T-cell (primary cell): ENCODE data around the gene TCFL5. TPM values are rescaled to one million over a fixed set of nuclear protein-coding genes. Genes with fewer than 3 reads are reported as not detected.

Source experiments
- ATAC-seq, 4 experiments: fragments of 200-7000 bp in 3 of 4; fragments of 150-1000 bp in 1 of 4; cut with Tn5 transposase; replicated peaks in 1 of 4; 1 replicate in 3 of 4; 2 replicates in 1 of 4; pipeline ENCODE4 v1.10.0; 2021; ENCODE audit warnings: moderate library complexity in 3 of 4, mild to moderate bottlenecking in 2 of 4, moderate number of reproducible peaks in 1 of 4
- CTCF ChIA-PET, 2 donors: fragments of 300-600 bp; sonication (Branson Sonifier 250); formaldehyde crosslinking; loops; one replicate each; lab custom pipeline; 2022; ENCODE audit warnings: antibody characterized with exemption in 2 of 2; lab: Charles Lee
- POLR2A ChIA-PET, 2 donors: fragments of 300-600 bp; sonication (Branson Sonifier 250); formaldehyde crosslinking; loops; one replicate each; lab custom pipeline; 2022; ENCODE audit warnings: antibody characterized with exemption in 2 of 2; lab: Charles Lee
- DNase-seq, 35 experiments: peaks; one replicate each; pipeline versions ENCODE4 v3.0.0 to v3.0.0-alpha.2; 2013 to 2023
- H3K27ac ChIP-seq: one replicate; pipeline ENCODE4 v1.5.1; 2013; ENCODE audit warnings: low read length
- H3K27me3 ChIP-seq, 2 experiments: replicated peaks in 1 of 2; 1 replicate in 1 of 2; 2 replicates in 1 of 2; pipeline versions ENCODE4 v1.6.1 to v1.7.0; 2013; ENCODE audit warnings: low read length in 1 of 2, mixed read lengths in 1 of 2; ENCODE audit not compliant: control insufficient read depth in 2 of 2, insufficient read depth in 2 of 2; ENCODE audit errors: extremely low read depth in 1 of 2
- H3K36me3 ChIP-seq, 2 donors: 1 replicate in 1 of 2; 2 replicates in 1 of 2; pipeline versions ENCODE4 v1.6.1 to v1.7.0; 2013; ENCODE audit warnings: low read length in 1 of 2; ENCODE audit not compliant: control insufficient read depth in 2 of 2, insufficient read depth in 1 of 2; ENCODE audit errors: extremely low read depth in 1 of 2
- H3K4me1 ChIP-seq, 2 experiments: 1 replicate in 1 of 2; 2 replicates in 1 of 2; pipeline versions ENCODE4 v1.6.1 to v1.7.0; 2013; ENCODE audit warnings: low read length in 2 of 2, mixed read lengths in 1 of 2; ENCODE audit not compliant: insufficient read depth in 2 of 2, control insufficient read depth in 1 of 2; ENCODE audit errors: extremely low read depth in 1 of 2
- H3K4me3 ChIP-seq, 2 donors: 1 replicate in 1 of 2; 2 replicates in 1 of 2; pipeline versions ENCODE4 v1.5.1 to v1.7.0; 2013; ENCODE audit warnings: mild to moderate bottlenecking in 2 of 2, low read length in 1 of 2, moderate library complexity in 1 of 2; ENCODE audit not compliant: control insufficient read depth in 1 of 2; ENCODE audit errors: extremely low read depth in 1 of 2
- H3K9me3 ChIP-seq: 2 replicates; pipeline ENCODE4 v1.7.0; 2013
- H3K27ac Mint-ChIP-seq, 2 donors: one replicate each; pipeline ENCODE4 v1.8.0; 2020 to 2021; ENCODE audit warnings: mild to moderate bottlenecking in 2 of 2, mixed read lengths in 2 of 2
- H3K27me3 Mint-ChIP-seq, 2 donors: one replicate each; pipeline ENCODE4 v1.8.0; 2021 to 2022; ENCODE audit warnings: mixed read lengths in 2 of 2
- H3K36me3 Mint-ChIP-seq: one replicate; pipeline ENCODE4 v1.8.0; 2021; ENCODE audit warnings: mixed read lengths
- H3K4me1 Mint-ChIP-seq, 3 donors: one replicate each; pipeline ENCODE4 v1.8.0; 2020 to 2022; ENCODE audit warnings: mixed read lengths in 3 of 3, mild to moderate bottlenecking in 1 of 3
- H3K4me3 Mint-ChIP-seq, 3 donors: one replicate each; pipeline ENCODE4 v1.8.0; 2020 to 2022; ENCODE audit warnings: mild to moderate bottlenecking in 3 of 3, mixed read lengths in 3 of 3, moderate library complexity in 3 of 3
- H3K9me3 Mint-ChIP-seq, 3 donors: one replicate each; pipeline ENCODE4 v1.8.0; 2020 to 2022; ENCODE audit warnings: mixed read lengths in 3 of 3
- WGBS: methylation state at CpG from one replicate; pipeline ENCODE4 v1.1.5; 2013; ENCODE audit warnings: missing lambda C conversion rate; ENCODE audit not compliant: insufficient coverage; 5-methylcytosine and 5-hydroxymethylcytosine counted together
- total RNA-seq, 35 experiments: library from RNA in 6 of 35; stranded (reverse) in 6 of 35; fragments of 120-200 nt in 1 of 35; gene quantifications; one replicate each; pipeline versions ENCODE4 v1.2.1 to v1.2.4 and lab custom pipeline; 2013 to 2026

The TCFL5 gene
- total RNA-seq, 5 donors from 2014 or later (not counting 1 experiment from before 2014, with no cell fraction given): 5.0 to 12.7 (median 8.5) TPM

DNA sequence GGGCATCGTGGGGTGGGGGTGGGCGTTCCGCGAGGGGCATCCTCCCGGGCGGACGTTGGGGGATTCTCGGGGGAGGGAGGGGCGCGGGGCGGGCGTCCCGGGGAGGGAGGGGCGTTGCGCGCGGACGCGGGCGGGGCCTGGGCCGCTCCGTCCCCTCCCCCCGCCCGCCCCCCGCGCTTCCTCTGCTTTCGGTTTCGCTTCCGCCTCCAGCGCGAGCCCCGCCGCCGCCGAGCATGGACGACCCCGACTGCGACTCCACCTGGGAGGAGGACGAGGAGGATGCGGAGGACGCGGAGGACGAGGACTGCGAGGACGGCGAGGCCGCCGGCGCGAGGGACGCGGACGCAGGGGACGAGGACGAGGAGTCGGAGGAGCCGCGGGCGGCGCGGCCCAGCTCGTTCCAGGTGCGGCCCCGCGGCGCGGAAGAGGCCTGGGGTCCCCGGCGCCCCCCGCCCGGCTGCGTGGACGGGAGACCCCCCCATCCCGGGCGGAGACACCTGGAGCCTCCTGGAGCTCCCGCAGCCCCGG is 56.9 kb downstream of the TCFL5 start, which contains the start of gene OGFR:
OGFR (plus strand) TSS at position 209 of the 528 bp plus-strand sequence; CDS start at position 234, 25 bp downstream.
- WGBS: under 1% methylated on average over 68 of the region's 77 CpGs
- ATAC-seq: peak; percentile 74 to 78 (median 76)

DNA sequence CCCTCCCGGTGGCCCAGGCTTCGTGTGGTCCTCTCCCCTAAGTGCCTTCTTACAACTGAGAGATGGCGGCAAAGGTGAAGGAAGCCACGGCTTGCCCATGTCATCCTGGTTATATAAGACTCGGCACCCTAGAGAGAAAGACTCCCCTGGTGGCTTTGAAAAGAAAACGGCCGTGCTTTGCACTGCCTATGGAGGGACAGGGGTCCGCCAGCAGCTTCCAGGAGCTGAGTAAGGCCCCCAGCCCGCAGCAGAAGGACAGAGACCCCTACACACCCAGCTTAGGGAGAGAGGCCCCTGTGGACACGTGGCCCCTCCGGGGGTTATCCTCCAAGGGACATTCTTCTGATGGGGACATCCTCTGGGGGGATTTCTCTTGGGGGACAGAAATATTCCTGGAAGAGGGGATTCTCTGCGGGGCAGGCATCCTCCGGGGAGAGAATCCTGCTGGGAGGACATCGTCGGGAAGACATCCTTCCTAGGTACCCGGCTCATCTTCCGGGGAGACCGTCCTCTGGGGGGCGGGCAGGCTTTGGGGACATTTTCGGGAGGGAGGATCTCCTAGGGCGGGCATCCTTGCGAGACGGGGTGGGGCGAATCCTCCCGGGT is 57.5 kb downstream of the TCFL5 start:
- DNase-seq (peak in 12 of 35 experiments; percentile 14 to 56 (median 30)), ATAC-seq (peak; percentile 32 to 49 (median 44))
- 21% methylated on average over 12 of the region's 25 CpGs for WGBS
- H3K36me3 ChIP-seq: peaks cover 5 to 38% of the 10 kb centered on the region in 2 donors
- Mint-ChIP-seq H3K4me1 (peaks cover 28 to 34% (median 29%) of the 10 kb centered on the region in 3 donors), H3K36me3 (peaks cover 18% of the 10 kb centered on the region), H3K9me3 (no peaks in the 10 kb centered on the region), H3K27ac (peak overlapping the region; percentile 94 to 98), H3K4me3 (peak overlapping the region; percentile 93 to 95 (median 93)), H3K27me3 (no peaks in the 10 kb centered on the region)
- ChIA-PET POLR2A (interaction anchor here (0.7 to 1.0 kb wide), 3 partner anchors 10 kb away, joined by 3 to 5 read pairs (median 4); no protein-coding TSS in a partner anchor), CTCF (interaction anchor here in 1 of 2 donors (1.7 kb wide), 1 partner anchor 10 kb away, joined by 7 read pairs; no protein-coding TSS in a partner anchor)
- peaks cover 6 to 43% of the 10 kb centered on the region in 2 experiments for H3K4me1 ChIP-seq
- peak overlapping the region; percentile 58 to 67 for H3K4me3 ChIP-seq
- H3K27ac ChIP-seq: peak overlapping the region; percentile 63
- H3K9me3 ChIP-seq: no peaks in the 10 kb centered on the region
- no peaks in the 10 kb centered on the region for H3K27me3 ChIP-seq

More for the DNA sequence above, 56.9 kb downstream of the TCFL5 start, which contains the start of gene OGFR:
- peaks cover 29 to 32% (median 29%) of the 10 kb centered on the region in 3 donors for H3K4me1 Mint-ChIP-seq
- H3K9me3 ChIP-seq: no peaks in the 10 kb centered on the region
- ChIA-PET CTCF (interaction anchor here in 1 of 2 donors (1.0 to 1.7 kb wide), 2 partner anchors 11 to 13 kb away, joined by 4 to 7 read pairs; no protein-coding TSS in a partner anchor), POLR2A (interaction anchor here (0.7 to 0.8 kb wide), 2 partner anchors 10 to 11 kb away, joined by 3 to 4 read pairs; no protein-coding TSS in a partner anchor)
- H3K36me3 ChIP-seq: peaks cover 9 to 38% of the 10 kb centered on the region in 2 donors
- peak within 1 kb of the TSS; percentile 63 for H3K27ac ChIP-seq
- H3K27me3 ChIP-seq: no peaks in the 10 kb centered on the region
- H3K4me1 ChIP-seq: peaks cover 6 to 47% of the 10 kb centered on the region in 2 experiments
- DNase-seq: peak; percentile 40 to 88 (median 63)
- H3K4me3 ChIP-seq: peak within 1 kb of the TSS; percentile 58 to 67
- H3K36me3 Mint-ChIP-seq: peaks cover 16% of the 10 kb centered on the region
- peak within 1 kb of the TSS; percentile 94 to 98 for H3K27ac Mint-ChIP-seq
- H3K27me3 Mint-ChIP-seq: no peaks in the 10 kb centered on the region
- H3K4me3 Mint-ChIP-seq: peak within 1 kb of the TSS; percentile 93 to 96 (median 95)
- no peaks in the 10 kb centered on the region for H3K9me3 Mint-ChIP-seq

DNA sequence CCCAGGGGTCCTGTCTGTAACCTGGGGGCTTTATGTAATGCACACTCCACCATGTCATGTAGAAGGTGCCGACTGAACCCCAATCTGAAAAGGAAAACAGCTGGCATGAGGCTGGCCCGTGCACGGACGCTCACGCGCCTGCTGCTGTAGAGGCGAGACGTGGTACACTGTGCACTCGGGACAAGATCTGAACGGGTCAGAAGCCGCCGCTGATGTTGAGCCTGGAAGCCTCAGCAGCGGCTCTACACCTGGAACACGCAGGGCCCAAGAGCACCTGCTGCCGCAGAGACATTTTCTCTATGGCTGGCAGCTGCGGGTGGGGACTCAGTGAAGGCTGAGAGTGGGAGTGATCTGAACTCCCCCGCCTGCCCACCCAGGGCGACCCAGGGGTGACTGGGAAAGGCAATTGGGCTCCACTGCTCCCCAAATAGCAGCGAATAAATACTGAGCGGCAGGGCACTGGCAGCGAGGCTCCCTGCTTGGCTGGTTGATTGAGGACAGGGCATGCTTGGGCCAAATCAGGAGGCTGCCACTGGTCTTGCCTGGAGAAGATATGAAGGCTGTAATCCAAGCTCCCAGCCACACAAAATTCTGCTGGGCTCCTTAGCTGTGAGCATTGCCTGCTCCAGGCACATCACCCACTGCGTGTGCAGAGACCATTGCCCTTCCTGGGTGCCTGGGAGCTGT is 59.5 kb downstream of the TCFL5 start:
- H3K27ac ChIP-seq: no peak overlapping the region
- H3K4me3 ChIP-seq: no peak overlapping the region
- POLR2A ChIA-PET: no interaction called here
- peaks cover 8 to 39% of the 10 kb centered on the region in 2 experiments for H3K4me1 ChIP-seq
- Mint-ChIP-seq H3K27ac (peak overlapping the region in 1 of 2 donors; percentile 16), H3K4me3 (no peak overlapping the region), H3K4me1 (peaks cover 31 to 37% (median 34%) of the 10 kb centered on the region in 3 donors), H3K27me3 (no peaks in the 10 kb centered on the region), H3K9me3 (no peaks in the 10 kb centered on the region), H3K36me3 (peaks cover 20% of the 10 kb centered on the region)
- CTCF ChIA-PET: interaction anchor here in 1 of 2 donors (0.7 kb wide), 1 partner anchor 255 kb away, joined by 4 read pairs; no protein-coding TSS in a partner anchor
- 97% methylated on average over 19 of the region's 22 CpGs for WGBS
- H3K27me3 ChIP-seq: no peaks in the 10 kb centered on the region
- ATAC-seq (no peak), DNase-seq (no peak)
- H3K36me3 ChIP-seq: peaks cover under 1 to 29% of the 10 kb centered on the region in 2 donors
- H3K9me3 ChIP-seq: no peaks in the 10 kb centered on the region

DNA sequence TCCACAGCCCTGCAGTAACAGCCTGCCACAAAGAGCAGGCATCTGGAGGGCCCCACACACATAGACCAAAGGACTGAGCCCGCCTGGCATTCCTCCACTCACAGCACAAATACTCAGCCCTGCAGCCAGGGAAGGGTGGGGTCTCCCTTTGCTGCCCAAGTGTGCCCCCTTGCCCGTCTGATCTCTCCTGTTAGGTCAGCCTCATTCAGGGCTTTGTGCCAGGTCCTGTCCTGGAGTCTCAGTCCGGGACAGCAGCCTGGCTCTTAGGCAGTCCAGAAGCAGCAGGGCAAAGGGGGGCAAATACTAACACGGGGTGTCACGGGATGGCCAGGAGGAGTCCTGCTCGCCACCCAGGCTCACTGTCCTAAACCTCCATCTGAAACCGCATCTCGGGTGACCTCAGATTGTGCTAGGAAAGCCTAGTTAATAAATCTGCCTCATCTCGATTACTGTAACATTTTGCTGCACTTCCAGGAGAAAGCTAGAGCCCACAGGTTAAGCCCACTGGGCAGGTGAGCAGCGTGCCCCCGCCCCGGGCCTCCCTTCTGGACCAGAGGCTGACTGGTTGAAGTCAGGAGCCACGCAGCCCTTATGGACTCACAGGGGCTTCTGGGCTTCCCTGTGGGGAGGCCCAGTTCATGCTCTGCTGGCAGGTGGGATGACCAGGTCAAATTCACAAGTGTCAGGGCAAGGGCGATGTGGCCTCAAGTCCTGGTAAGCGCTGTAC is 60.2 kb downstream of the TCFL5 start:
- H3K4me3 Mint-ChIP-seq: no peak overlapping the region
- H3K9me3 Mint-ChIP-seq: no peaks in the 10 kb centered on the region
- Histone ChIP-seq H3K4me1 (peaks cover 8 to 36% of the 10 kb centered on the region in 2 experiments), H3K27me3 (no peaks in the 10 kb centered on the region), H3K27ac (no peak overlapping the region), H3K9me3 (no peaks in the 10 kb centered on the region), H3K36me3 (peaks cover 0 to 24% of the 10 kb centered on the region in 2 donors), H3K4me3 (no peak overlapping the region)
- no peak for ATAC-seq
- no peak for DNase-seq
- CTCF ChIA-PET: no interaction called here
- POLR2A ChIA-PET: no interaction called here
- peaks cover 28 to 34% (median 28%) of the 10 kb centered on the region in 3 donors for H3K4me1 Mint-ChIP-seq
- H3K27me3 Mint-ChIP-seq: no peaks in the 10 kb centered on the region
- H3K27ac Mint-ChIP-seq: peak overlapping the region in 1 of 2 donors; percentile 16
- peaks cover 20% of the 10 kb centered on the region for H3K36me3 Mint-ChIP-seq
- 94% methylated on average over 14 of the region's 15 CpGs for WGBS

DNA sequence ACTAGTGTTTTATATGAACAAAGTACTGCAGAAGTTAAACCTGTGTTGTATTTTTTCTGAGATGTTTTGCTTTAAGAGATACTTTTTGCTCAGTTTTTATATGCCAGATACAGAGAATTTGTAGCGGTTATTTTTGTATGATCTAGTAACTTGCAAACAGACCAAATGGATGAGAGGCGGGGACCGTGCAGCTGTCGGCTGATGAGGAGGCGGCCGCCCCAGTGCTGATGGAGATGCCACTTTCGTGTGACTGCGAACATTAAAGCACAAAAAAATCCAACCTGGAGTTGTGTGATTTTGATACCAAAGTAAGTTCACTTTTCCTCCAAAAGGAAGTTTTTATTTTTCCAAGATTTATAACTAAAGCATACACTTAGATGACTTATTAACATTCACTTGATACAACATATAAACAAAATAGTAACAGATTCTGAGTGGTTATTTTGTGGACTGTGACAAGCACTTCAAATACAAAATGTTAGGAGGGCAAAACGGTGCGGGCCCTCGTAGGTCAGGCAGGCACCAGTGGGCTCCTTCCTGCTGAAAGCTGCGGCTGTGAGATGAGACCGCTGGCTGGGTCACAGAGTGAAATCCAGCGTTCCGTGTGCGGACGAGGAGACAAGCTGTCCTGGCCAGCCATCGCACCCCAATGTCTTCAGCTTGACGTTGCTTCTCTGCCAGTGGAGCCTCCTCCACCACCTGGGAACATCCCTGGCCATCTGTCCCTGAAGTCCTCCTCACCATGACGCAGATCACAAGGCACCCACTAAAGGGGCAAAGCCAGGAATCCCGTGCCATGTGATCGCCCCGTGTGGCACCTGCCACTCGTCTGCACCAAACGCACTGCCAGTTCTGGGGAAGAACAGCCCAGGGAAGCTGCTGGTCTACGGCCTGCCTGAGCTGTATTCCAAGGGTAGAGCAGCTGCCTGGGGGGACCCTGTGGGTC is 61.0 kb downstream of the TCFL5 start:
- DNase-seq: no peak
- ATAC-seq: no peak
- ChIA-PET POLR2A (no interaction called here), CTCF (no interaction called here)
- Mint-ChIP-seq H3K4me3 (no peak overlapping the region), H3K9me3 (no peaks in the 10 kb centered on the region), H3K27ac (no peak overlapping the region), H3K36me3 (peaks cover 20% of the 10 kb centered on the region), H3K4me1 (peaks cover 25 to 30% (median 30%) of the 10 kb centered on the region in 3 donors), H3K27me3 (no peaks in the 10 kb centered on the region)
- WGBS: 92% methylated on average over 18 of the region's 26 CpGs
- Histone ChIP-seq H3K36me3 (peaks cover 0 to 24% of the 10 kb centered on the region in 2 donors), H3K27ac (no peak overlapping the region), H3K4me3 (no peak overlapping the region), H3K27me3 (no peaks in the 10 kb centered on the region), H3K9me3 (no peaks in the 10 kb centered on the region), H3K4me1 (peaks cover 7 to 32% of the 10 kb centered on the region in 2 experiments)
